Retina (tissue), 1 donor: Measurements from ENCODE around the gene C4orf54.

Source experiments
- DNase-seq: peaks from one replicate; pipeline ENCODE4 v3.0.0-alpha.2; 2016

Gene C4orf54

GRCh38 chr4:99651811-99652485 is 5.7 kb downstream of the C4orf54 start:
- no peak for DNase-seq

GRCh38 chr4:99651016-99651769 is 6.4 kb downstream of the C4orf54 start:
- DNase-seq: no peak

- DNase-seq: no peak
Observed at GRCh38 chr4:99649778-99650177, 7.8 kb downstream of the C4orf54 start.

GRCh38 chr4:99649208-99649607 is 8.4 kb downstream of the C4orf54 start:
- no peak for DNase-seq

GRCh38 chr4:99648321-99648720 is 9.3 kb downstream of the C4orf54 start:
- no peak for DNase-seq

GRCh38 chr4:99647071-99647470 is 10.6 kb downstream of the C4orf54 start:
- no peak for DNase-seq

- DNase-seq: no peak
Observed at GRCh38 chr4:99645638-99646037, 12.0 kb downstream of the C4orf54 start.

- no peak for DNase-seq
Observed at GRCh38 chr4:99645036-99645435, 12.6 kb downstream of the C4orf54 start.

GRCh38 chr4:99644453-99644852 is 13.2 kb downstream of the C4orf54 start:
- DNase-seq: no peak

GRCh38 chr4:99642725-99643489 is 14.7 kb downstream of the C4orf54 start:
- DNase-seq: no peak

GRCh38 chr4:99640676-99641075 is 17.0 kb downstream of the C4orf54 start:
- DNase-seq: no peak

- no peak for DNase-seq
Observed at GRCh38 chr4:99637174-99637573, 20.5 kb downstream of the C4orf54 start.

GRCh38 chr4:99636422-99636821 is 21.2 kb downstream of the C4orf54 start:
- DNase-seq: no peak

- no peak for DNase-seq
Observed at GRCh38 chr4:99635601-99636000, 22.0 kb downstream of the C4orf54 start.

GRCh38 chr4:99634742-99635360 is 22.8 kb downstream of the C4orf54 start:
- DNase-seq: no peak

- no peak for DNase-seq
Observed at GRCh38 chr4:99633772-99634171, 23.9 kb downstream of the C4orf54 start.

- no peak for DNase-seq
Observed at GRCh38 chr4:99630857-99631360, 26.7 kb downstream of the C4orf54 start.

GRCh38 chr4:99629962-99630554 is 27.6 kb downstream of the C4orf54 start:
- DNase-seq: no peak

- no peak for DNase-seq
Observed at GRCh38 chr4:99628040-99628439, 29.6 kb downstream of the C4orf54 start.

- no peak for DNase-seq
Observed at GRCh38 chr4:99625369-99625768, 32.3 kb downstream of the C4orf54 start.

- DNase-seq: no peak
Observed at GRCh38 chr4:99624141-99624719, 33.4 kb downstream of the C4orf54 start.

- DNase-seq: no peak
Observed at GRCh38 chr4:99622341-99622740, 35.3 kb downstream of the C4orf54 start.
